ENCODE measurements around the gene TTC7B.

TTC7B gene

DNA sequence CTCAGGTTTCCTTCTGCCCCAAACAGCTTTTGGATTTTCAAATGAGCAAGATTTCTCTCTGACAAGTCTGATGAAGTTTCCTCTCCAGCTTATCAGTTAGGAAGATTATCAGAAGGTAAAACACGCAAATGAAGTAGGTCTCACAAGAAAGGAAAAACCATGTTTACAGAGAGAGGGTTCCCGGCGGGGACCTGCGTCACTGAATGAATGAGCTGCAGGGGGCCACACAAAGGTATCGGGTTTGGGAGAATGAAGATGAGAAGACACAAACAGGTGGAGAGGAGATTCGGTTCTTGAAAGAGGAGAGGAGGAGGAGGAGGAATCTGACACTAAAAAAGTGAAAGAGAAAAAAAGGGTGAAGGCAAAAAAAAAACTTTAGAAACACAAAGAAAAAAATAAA, 210.8 kb downstream of the TTC7B start:
- DNase-seq (ENCODE audit: low read depth) = no peak
- H3K4me3 ChIP-seq (ENCODE audit: low read depth, low read length) = no peak overlapping the region
- no peak for TF ChIP-seq MYC (IDR thresholded peaks at IDR 0.05; ENCODE audit: low read depth, low read length)
- TF ChIP-seq MAX (IDR thresholded peaks at IDR 0.05; ENCODE audit: low read depth, low read length) = no peak
- TF ChIP-seq, protein P1, sequence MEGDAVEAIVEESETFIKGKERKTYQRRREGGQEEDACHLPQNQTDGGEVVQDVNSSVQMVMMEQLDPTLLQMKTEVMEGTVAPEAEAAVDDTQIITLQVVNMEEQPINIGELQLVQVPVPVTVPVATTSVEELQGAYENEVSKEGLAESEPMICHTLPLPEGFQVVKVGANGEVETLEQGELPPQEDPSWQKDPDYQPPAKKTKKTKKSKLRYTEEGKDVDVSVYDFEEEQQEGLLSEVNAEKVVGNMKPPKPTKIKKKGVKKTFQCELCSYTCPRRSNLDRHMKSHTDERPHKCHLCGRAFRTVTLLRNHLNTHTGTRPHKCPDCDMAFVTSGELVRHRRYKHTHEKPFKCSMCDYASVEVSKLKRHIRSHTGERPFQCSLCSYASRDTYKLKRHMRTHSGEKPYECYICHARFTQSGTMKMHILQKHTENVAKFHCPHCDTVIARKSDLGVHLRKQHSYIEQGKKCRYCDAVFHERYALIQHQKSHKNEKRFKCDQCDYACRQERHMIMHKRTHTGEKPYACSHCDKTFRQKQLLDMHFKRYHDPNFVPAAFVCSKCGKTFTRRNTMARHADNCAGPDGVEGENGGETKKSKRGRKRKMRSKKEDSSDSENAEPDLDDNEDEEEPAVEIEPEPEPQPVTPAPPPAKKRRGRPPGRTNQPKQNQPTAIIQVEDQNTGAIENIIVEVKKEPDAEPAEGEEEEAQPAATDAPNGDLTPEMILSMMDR (IDR thresholded peaks at IDR 0.05; ENCODE audit: low read depth, low read length) = no peak
- no peak for TF ChIP-seq POLR2A (IDR thresholded peaks at IDR 0.05; ENCODE audit: extremely low read depth, insufficient read length)

DNA sequence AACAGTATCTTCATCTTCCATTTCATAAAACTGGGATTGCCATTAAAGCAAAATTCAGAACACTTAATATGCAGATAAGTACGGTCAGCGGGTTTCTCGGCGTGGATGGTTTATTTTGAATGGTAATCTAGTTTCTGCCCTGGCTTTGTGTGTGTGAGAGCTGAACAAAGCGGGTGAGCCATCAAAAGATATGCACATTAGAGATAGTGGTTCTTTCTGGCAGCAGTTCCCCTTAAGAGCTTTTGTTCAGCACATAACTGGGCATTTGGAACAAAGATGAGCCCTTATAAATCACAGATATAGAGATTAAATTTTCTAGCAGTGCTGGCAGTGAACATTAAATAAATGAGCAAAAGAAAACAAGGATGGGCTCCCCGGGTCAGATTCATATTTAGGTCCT, 211.9 kb downstream of the TTC7B start:
- H3K4me3 ChIP-seq (ENCODE audit: low read depth, low read length) = no peak overlapping the region
- DNase-seq (ENCODE audit: low read depth) = no peak
- TF ChIP-seq MYC (IDR thresholded peaks at IDR 0.05; ENCODE audit: low read depth, low read length) = no peak
- no peak for TF ChIP-seq POLR2A (IDR thresholded peaks at IDR 0.05; ENCODE audit: extremely low read depth, insufficient read length)
- TF ChIP-seq MAX (IDR thresholded peaks at IDR 0.05; ENCODE audit: low read depth, low read length) = no peak
- TF ChIP-seq, protein P1 (IDR thresholded peaks at IDR 0.05; ENCODE audit: low read depth, low read length) = no peak

GRCh38 chr14:90603841-90604240, 212.4 kb downstream of the TTC7B start:
- TF ChIP-seq POLR2A (IDR thresholded peaks at IDR 0.05; ENCODE audit: extremely low read depth, insufficient read length) (no peak), MAX (IDR thresholded peaks at IDR 0.05; ENCODE audit: low read depth, low read length) (no peak), MYC (IDR thresholded peaks at IDR 0.05; ENCODE audit: low read depth, low read length) (no peak)
- TF ChIP-seq, protein P1 (IDR thresholded peaks at IDR 0.05; ENCODE audit: low read depth, low read length) = no peak
- H3K4me3 ChIP-seq (ENCODE audit: low read depth, low read length) = no peak overlapping the region
- no peak for DNase-seq (ENCODE audit: low read depth)

- no peak overlapping the region for H3K4me3 ChIP-seq (ENCODE audit: low read depth, low read length)
- TF ChIP-seq POLR2A (IDR thresholded peaks at IDR 0.05; ENCODE audit: extremely low read depth, insufficient read length) = no peak
- DNase-seq (ENCODE audit: low read depth) = no peak
These were observed 212.9 kb downstream of the TTC7B start for GRCh38 chr14:90603336-90603735.

GRCh38 chr14:90602088-90602687, 214.0 kb downstream of the TTC7B start:
- H3K4me3 ChIP-seq (ENCODE audit: low read depth, low read length) = no peak overlapping the region
- TF ChIP-seq, protein P1 (IDR thresholded peaks at IDR 0.05; ENCODE audit: low read depth, low read length) = no peak
- no peak for TF ChIP-seq POLR2A (IDR thresholded peaks at IDR 0.05; ENCODE audit: extremely low read depth, insufficient read length)
- no peak for TF ChIP-seq MYC (IDR thresholded peaks at IDR 0.05; ENCODE audit: low read depth, low read length)
- TF ChIP-seq MAX (IDR thresholded peaks at IDR 0.05; ENCODE audit: low read depth, low read length) = no peak
- no peak for DNase-seq (ENCODE audit: low read depth)

DNA sequence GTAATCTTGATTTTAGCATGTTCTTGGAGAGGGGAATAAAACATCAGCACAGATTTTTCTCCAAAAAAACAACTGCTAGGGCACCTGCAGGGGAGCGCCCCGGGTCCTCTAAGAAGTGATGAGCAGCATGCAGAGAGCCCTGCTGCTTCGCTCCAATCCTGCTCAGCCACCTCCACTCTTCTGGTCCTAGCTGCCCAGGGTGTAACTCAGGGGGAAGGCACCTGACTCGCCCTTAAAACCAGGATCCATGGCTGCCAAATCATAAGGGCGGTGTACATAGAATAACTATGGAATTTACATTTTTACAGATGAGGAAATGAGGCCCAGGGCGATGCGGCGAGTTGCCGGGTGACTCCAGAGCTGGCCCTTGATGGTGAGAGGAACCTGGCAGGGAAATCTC, 214.7 kb downstream of the TTC7B start:
- TF ChIP-seq MYC (IDR thresholded peaks at IDR 0.05; ENCODE audit: low read depth, low read length) (no peak), POLR2A (IDR thresholded peaks at IDR 0.05; ENCODE audit: extremely low read depth, insufficient read length) (no peak), MAX (IDR thresholded peaks at IDR 0.05; ENCODE audit: low read depth, low read length) (no peak)
- TF ChIP-seq, protein P1 (IDR thresholded peaks at IDR 0.05; ENCODE audit: low read depth, low read length) = no peak
- DNase-seq (ENCODE audit: low read depth) = no peak
- no peak overlapping the region for H3K4me3 ChIP-seq (ENCODE audit: low read depth, low read length)

Data from NB4 (cell line).